Neural cell (in vitro differentiated cells): ENCODE measurements around the gene CHIA.

Experiments used
- CTCF ChIP-seq: fragments of 450-650 bp; IDR thresholded peaks from 2 replicates; pipeline ENCODE4 v1.5.1; 2014; ENCODE audit warnings: antibody characterized with exemption, mild to moderate bottlenecking, moderate library complexity; ENCODE audit not compliant: poor library complexity, severe bottlenecking
- EP300 ChIP-seq: fragments of 450-650 bp; conservative IDR thresholded peaks from 2 replicates; pipeline ENCODE4 v1.6.1; 2014; ENCODE audit warnings: antibody characterized with exemption, mild to moderate bottlenecking, moderate library complexity; ENCODE audit not compliant: poor library complexity, severe bottlenecking
- EZH2 ChIP-seq: fragments of 200-600, 300-800 bp; shearing (Covaris generic), sonication (generic); IDR thresholded peaks from 2 replicates; pipeline ENCODE4 v1.6.1; 2014; ENCODE audit warnings: antibody characterized with exemption, low read length, borderline replicate concordance, mild to moderate bottlenecking; ENCODE audit not compliant: insufficient read depth, poor library complexity, severe bottlenecking
- MXI1 ChIP-seq: fragments of 450-650 bp; conservative IDR thresholded peaks from 2 replicates; pipeline ENCODE4 v1.6.1; 2014; ENCODE audit warnings: antibody characterized with exemption, mild to moderate bottlenecking; ENCODE audit not compliant: poor library complexity, severe bottlenecking
- POLR2AphosphoS5 ChIP-seq: IDR thresholded peaks from 2 replicates; pipeline ENCODE4 v1.6.1; 2012
- RAD21 ChIP-seq: fragments of 450-650 bp; conservative IDR thresholded peaks from 2 replicates; pipeline ENCODE4 v1.6.1; 2014; ENCODE audit warnings: antibody characterized with exemption, mild to moderate bottlenecking, moderate library complexity
- REST ChIP-seq: IDR thresholded peaks from 2 replicates; pipeline ENCODE4 v1.6.1; 2012; ENCODE audit warnings: borderline replicate concordance
- SMC3 ChIP-seq: fragments of 450-650 bp; conservative IDR thresholded peaks from 2 replicates; pipeline ENCODE4 v1.6.1; 2014; ENCODE audit warnings: antibody characterized with exemption, mild to moderate bottlenecking, moderate library complexity; ENCODE audit not compliant: poor library complexity
- TAF1 ChIP-seq: IDR thresholded peaks from 2 replicates; pipeline ENCODE4 v1.6.1; 2012; ENCODE audit warnings: low read depth

GRCh38 chr1:111334169-111334568 is 43.5 kb downstream of the CHIA start:
- TF ChIP-seq EZH2 (no peak), CTCF (no peak), TAF1 (no peak), SMC3 (no peak), POLR2AphosphoS5 (no peak), REST (no peak), MXI1 (no peak), RAD21 (no peak), EP300 (no peak)
